Activated CD4-positive, alpha-beta T cell treated with anti-CD3 and anti-CD28 coated beads for 4 hours (primary cell): ENCODE measurements around the gene CYP1B1.
"Not testable (repeated sequence)": the region's sequence is repeated elsewhere in the genome, so short reads cannot be mapped to it uniquely, and the experiment has no call there.

Experiments
- DNase-seq, 2 donors: peaks; one replicate each; pipeline ENCODE4 v3.0.0-alpha.2; 2020

CYP1B1 gene

DNA sequence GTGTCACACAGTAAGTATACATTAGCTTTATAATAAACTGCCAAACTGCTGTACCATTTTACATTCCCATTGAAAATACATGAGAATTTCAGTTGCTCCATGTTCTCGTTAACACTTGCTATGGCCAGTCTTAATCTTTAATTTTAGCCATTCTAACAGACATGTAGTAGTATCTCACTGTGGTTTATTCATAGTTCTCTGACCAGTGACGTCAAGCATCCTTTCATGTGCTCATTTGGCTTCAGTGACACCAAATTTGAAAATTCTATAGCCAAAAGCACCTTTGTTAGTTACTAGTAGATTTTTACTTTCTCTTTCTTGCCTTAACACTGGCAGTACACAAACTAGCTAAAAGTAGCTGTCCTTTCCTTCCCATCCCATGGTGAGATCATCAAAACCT is 43.0 kb downstream of the CYP1B1 start:
- DNase-seq: no peak

DNA sequence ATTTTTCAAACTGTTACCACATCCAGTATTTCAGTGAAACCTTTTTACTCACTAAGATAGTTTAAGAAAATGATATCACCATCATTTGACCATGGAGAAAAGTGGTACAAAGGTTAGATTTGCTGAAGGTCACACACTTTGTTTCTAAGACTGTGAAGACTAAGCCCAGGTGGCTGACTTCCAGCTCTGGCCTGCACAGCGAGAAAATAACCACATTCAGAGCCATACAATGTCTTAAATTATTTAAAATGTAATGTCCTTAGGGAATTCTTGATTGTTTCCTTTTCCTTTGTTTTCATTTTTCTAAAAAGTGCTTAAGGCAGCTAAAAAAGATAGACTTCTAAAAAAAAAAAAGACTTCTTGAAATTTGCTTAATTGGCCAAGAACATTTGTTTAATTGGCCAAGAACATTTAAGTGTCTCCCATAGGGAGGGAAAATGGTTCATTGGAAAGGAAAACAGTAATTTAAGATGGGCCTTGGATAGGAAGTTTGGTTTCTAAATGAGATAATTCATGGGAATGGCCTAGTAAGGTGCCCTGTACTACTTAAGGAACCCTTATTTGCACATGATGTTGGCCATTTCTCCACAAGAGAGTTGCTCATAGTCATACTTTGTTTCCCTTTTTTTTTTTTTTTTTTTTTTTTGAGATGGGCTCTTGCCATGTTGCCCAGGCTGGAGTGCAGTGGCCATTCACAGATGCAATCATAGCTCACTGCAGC is 45.2 kb downstream of the CYP1B1 start:
- no peak for DNase-seq

DNA sequence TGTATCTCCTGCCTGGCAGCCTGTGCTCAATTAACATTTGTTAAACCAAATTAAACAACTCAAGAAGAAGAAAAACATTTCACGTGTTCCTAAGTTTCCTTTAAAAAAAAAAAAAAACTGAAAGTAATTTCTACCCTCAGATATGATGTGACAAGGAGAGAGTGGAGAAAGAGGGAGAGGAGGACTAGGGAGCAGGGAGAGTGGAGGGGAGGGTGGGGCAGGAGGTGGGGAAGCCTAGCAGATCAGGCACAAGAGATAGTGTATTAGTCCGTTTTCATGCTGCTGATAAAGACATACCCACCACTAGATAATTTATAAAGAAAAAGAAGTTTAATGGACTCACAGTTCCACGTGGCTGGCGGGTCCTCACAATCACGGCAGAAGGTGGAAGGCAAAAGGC is 46.4 kb downstream of the CYP1B1 start:
- no peak for DNase-seq

DNA sequence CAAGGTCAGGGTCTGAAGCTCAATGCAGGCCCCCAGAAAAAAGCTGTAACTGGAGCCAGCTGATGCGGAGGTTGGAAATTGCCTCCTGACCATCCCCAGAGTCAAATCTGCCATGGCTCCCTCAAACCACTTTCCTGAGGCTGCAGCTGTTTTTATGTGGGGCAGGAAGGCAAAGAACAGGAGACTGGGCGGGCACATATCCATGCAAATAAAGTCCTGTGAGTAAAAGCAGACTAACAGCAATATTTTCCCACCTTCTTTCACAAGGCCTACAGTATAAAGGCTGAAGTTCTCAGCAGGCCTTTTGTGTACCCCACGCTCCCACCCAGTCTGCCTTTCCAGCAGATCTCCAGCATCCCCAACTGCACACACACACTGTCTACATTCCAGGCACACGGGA is 47.1 kb downstream of the CYP1B1 start:
- no peak for DNase-seq

DNA sequence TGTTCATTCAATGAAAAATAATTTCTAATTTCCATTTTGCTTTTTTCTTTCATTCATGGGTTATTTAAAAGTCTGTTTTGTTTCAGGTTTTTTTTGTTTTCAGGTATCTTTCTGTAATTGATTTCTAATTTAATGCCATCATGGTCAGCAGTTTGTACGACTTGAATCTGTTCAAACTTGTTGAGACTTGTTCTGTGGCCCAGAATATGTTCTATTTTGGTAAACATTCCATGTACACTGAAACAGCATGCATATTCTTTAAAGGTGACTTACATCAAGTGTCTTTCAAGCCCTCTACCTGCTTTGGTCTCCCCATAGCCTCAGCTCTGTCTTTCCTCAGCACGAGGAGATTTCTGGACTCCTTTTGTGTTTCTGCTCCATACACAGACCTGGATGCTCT is 49.1 kb downstream of the CYP1B1 start:
- DNase-seq: no peak

DNA sequence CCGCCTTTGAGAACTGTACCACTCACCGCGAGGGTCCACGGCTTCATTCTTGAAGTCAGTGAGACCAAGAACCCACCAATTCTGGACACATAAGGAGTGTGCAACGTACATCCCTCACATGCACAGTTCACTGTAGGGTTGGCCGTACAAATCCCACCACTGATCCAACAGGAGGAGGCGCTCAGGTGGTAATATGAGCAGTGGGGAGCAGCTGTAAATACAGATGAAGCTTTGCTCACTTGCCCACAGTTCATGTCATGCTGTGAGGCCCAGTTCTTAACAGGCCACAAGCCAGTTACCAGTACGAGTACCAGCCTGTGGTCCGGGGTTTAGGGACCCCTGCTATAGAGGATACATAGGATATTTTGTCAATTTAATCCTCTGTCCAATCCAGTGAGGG is 54.4 kb downstream of the CYP1B1 start:
- DNase-seq: no peak

DNA sequence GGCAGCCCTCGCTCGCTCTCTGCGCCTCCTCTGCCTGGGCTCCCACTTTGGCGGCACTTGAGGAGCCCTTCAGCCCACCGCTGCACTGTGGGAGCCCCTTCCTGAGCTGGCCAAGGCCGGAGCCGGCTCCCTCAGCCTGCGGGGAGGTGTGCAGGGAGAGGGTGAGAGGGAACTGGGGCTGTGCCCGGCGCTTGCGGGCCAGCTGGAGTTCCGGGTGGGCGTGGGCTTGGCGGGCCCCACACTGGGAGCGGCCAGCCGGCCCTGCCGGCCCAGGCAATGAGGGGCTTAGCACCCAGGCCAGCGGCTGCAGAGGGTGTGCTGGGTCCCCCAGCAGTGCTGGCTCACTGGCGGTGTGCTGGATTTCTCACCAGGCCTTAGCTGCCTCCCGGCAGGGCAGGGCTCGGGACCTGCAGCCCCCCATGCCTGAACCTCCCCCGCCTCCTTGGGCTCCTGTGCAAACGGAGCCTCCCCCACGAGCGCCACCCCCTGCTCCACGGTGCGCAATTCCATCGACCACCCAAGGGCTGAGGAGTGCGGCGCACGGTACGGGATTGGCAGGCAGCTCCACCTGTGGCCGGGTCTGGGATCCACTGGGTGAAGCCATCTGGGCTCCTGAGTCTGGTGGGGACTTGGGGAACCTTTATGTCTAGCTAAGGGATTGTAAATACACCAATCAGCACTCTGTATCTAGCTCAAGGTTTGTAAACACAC is 55.4 kb downstream of the CYP1B1 start:
- not testable (repeated sequence) for DNase-seq

DNA sequence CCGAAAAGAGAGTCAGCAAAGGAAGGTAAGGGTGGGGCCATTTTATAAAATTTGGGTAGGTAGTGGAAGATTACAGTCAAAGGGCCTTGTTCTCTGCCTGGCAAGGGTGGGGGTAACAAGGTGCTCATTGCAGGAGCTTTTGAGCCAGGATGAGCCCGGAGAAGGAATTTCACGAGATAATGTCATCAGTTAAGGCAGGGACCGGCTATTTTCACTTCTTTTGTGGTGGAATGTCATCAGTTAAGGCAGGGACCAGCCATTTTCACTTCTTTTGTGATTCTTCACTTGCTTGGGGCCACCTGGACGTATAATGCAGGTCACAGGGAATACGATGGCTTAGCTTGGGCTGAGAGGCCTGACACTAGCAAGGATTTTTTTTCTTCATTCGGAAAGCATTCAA is 58.1 kb downstream of the CYP1B1 start:
- DNase-seq: no peak
